CD8-positive, alpha-beta memory T cell (primary cell): ENCODE data around the gene TMEM121. TPM values are rescaled to one million over a fixed set of nuclear protein-coding genes. Genes with fewer than 3 reads are reported as not detected.

Experiments
- CTCF ChIA-PET: fragments of 350-600 bp; sonication (Branson Sonifier 250); formaldehyde crosslinking; loops from one replicate; lab custom pipeline; 2021; ENCODE audit warnings: antibody characterized with exemption; lab: Charles Lee
- POLR2A ChIA-PET: fragments of 350-600 bp; sonication (Branson Sonifier 250); formaldehyde crosslinking; loops from one replicate; lab custom pipeline; 2021; ENCODE audit warnings: antibody characterized with exemption; lab: Charles Lee
- DNase-seq, 5 donors: peaks; one replicate each; pipeline versions ENCODE4 v3.0.0 to v3.0.0-alpha.2; 2020 to 2022; ENCODE audit warnings: mixed read lengths in 1 of 5
- H3K27ac ChIP-seq: one replicate; pipeline ENCODE4 v1.7.0; 2013; ENCODE audit warnings: low read depth, mild to moderate bottlenecking, low read length, moderate library complexity
- H3K27me3 ChIP-seq: 2 replicates; pipeline ENCODE4 v1.7.0; 2013; ENCODE audit warnings: low read length, mild to moderate bottlenecking; ENCODE audit not compliant: insufficient read depth, poor library complexity, severe bottlenecking
- H3K36me3 ChIP-seq: 2 replicates; pipeline ENCODE4 v1.7.0; 2013; ENCODE audit warnings: mild to moderate bottlenecking, low read length, moderate library complexity; ENCODE audit not compliant: insufficient read depth
- H3K4me1 ChIP-seq: 2 replicates; pipeline ENCODE4 v1.7.0; 2013; ENCODE audit warnings: mild to moderate bottlenecking, low read length, moderate library complexity; ENCODE audit not compliant: insufficient read depth
- H3K4me3 ChIP-seq: 2 replicates; pipeline ENCODE4 v1.7.0; 2013; ENCODE audit warnings: mild to moderate bottlenecking, low read length
- H3K9me3 ChIP-seq: 2 replicates; pipeline ENCODE4 v1.7.0; 2013; ENCODE audit warnings: mild to moderate bottlenecking, low read length
- H3K27ac Mint-ChIP-seq, 8 donors: one replicate each; pipeline ENCODE4 v1.8.0; 2020 to 2021; ENCODE audit warnings: mixed read lengths in 8 of 8, mild to moderate bottlenecking in 6 of 8, inconsistent platforms in 3 of 8, moderate library complexity in 3 of 8
- H3K27me3 Mint-ChIP-seq, 2 donors: one replicate each; pipeline ENCODE4 v1.8.0; 2020 to 2021; ENCODE audit warnings: mixed read lengths in 2 of 2, mild to moderate bottlenecking in 1 of 2, moderate library complexity in 1 of 2
- H3K36me3 Mint-ChIP-seq, 3 donors: one replicate each; pipeline ENCODE4 v1.8.0; 2020 to 2021; ENCODE audit warnings: mixed read lengths in 3 of 3, inconsistent platforms in 1 of 3, mild to moderate bottlenecking in 1 of 3
- H3K4me1 Mint-ChIP-seq, 3 donors: one replicate each; pipeline ENCODE4 v1.8.0; 2020 to 2021; ENCODE audit warnings: mixed read lengths in 3 of 3, inconsistent platforms in 1 of 3, mild to moderate bottlenecking in 1 of 3
- H3K4me3 Mint-ChIP-seq, 7 donors: one replicate each; pipeline ENCODE4 v1.8.0; 2020 to 2021; ENCODE audit warnings: mixed read lengths in 7 of 7, mild to moderate bottlenecking in 6 of 7, moderate library complexity in 4 of 7, inconsistent platforms in 2 of 7
- H3K9me3 Mint-ChIP-seq, 5 donors: one replicate each; pipeline ENCODE4 v1.8.0; 2020 to 2022; ENCODE audit warnings: mixed read lengths in 5 of 5, mild to moderate bottlenecking in 3 of 5, moderate library complexity in 2 of 5, inconsistent platforms in 1 of 5
- polyA plus RNA-seq: library from polyadenylated mRNA; unstranded; fragments of 300-500 nt; fragmentation: Illumina TruSeq; gene quantifications from one replicate; pipeline ENCODE4 v1.2.3, GENCODE V29; 2021
- total RNA-seq, 2 experiments: library from RNA; stranded (reverse); gene quantifications; one replicate each; pipeline ENCODE4 v1.2.3, GENCODE V29; 2021

The TMEM121 gene
- total and polyA plus RNA-seq, 3 experiments from 2014 or later, result 3.8 to 17.1 (median 14.2) TPM

GRCh38 chr14:105480807-105481801 is 45.3 kb upstream of the TMEM121 start:
- H3K27ac Mint-ChIP-seq, result peak overlapping the region; percentile 99 to 100 (median 100)
- ChIA-PET CTCF (interaction anchor here (0.6 to 3.1 kb wide), 25 partner anchors 10 to 437 kb away, joined by 3 to 135 read pairs (median 4); partner anchors contain the start of genes BRF1 and TEDC1), POLR2A (interaction anchor here (2.4 kb wide), 1 partner anchor 9 kb away, joined by 66 read pairs; the partner anchor contains the start of gene TEDC1)
- peak; percentile 83 to 91 (median 87) for DNase-seq
- H3K4me1 ChIP-seq, result peaks cover 80% of the 10 kb centered on the region
- H3K36me3 Mint-ChIP-seq, result no peaks in the 10 kb centered on the region
- peaks cover 0 to 3% (median 0%) of the 10 kb centered on the region in 5 donors for H3K9me3 Mint-ChIP-seq
- H3K27me3 ChIP-seq, result no peaks in the 10 kb centered on the region
- peaks cover 0 to 12% of the 10 kb centered on the region in 2 donors for H3K27me3 Mint-ChIP-seq
- peaks cover 37 to 76% (median 56%) of the 10 kb centered on the region in 3 donors for H3K4me1 Mint-ChIP-seq
- H3K36me3 ChIP-seq, result no peaks in the 10 kb centered on the region
- peak overlapping the region; percentile 100 for H3K27ac ChIP-seq
- peak overlapping the region; percentile 80 for H3K4me3 ChIP-seq
- peak overlapping the region; percentile 78 to 94 (median 85) for H3K4me3 Mint-ChIP-seq
- no peaks in the 10 kb centered on the region for H3K9me3 ChIP-seq

- peaks cover 0 to 12% of the 10 kb centered on the region in 2 donors for H3K27me3 Mint-ChIP-seq
Observed at GRCh38 chr14:105481886-105482457, 44.4 kb upstream of the TMEM121 start.

GRCh38 chr14:105482486-105483110 is 43.8 kb upstream of the TMEM121 start:
- peak overlapping the region; percentile 99 to 100 (median 100) for H3K27ac Mint-ChIP-seq
- H3K36me3 ChIP-seq, result no peaks in the 10 kb centered on the region
- ChIA-PET CTCF (interaction anchor here (1.0 to 3.1 kb wide), 10 partner anchors 9 to 182 kb away, joined by 3 to 135 read pairs (median 6); partner anchors contain the start of genes BRF1 and TEDC1), POLR2A (interaction anchor here (2.4 kb wide), 1 partner anchor 8 kb away, joined by 66 read pairs; the partner anchor contains the start of gene TEDC1)
- H3K9me3 Mint-ChIP-seq, result no peaks in the 10 kb centered on the region
- H3K27ac ChIP-seq, result peak overlapping the region; percentile 100
- H3K27me3 Mint-ChIP-seq, result peaks cover 0 to 9% of the 10 kb centered on the region in 2 donors
- peak overlapping the region; percentile 78 to 94 (median 85) for H3K4me3 Mint-ChIP-seq
- peaks cover 0 to 1% (median 0%) of the 10 kb centered on the region in 3 donors for H3K36me3 Mint-ChIP-seq
- DNase-seq, result peak in 1 of 5 donors; percentile 50
- no peaks in the 10 kb centered on the region for H3K9me3 ChIP-seq
- H3K4me1 Mint-ChIP-seq, result peaks cover 35 to 71% (median 51%) of the 10 kb centered on the region in 3 donors
- peaks cover 72% of the 10 kb centered on the region for H3K4me1 ChIP-seq
- no peaks in the 10 kb centered on the region for H3K27me3 ChIP-seq
- no peak overlapping the region for H3K4me3 ChIP-seq

More at GRCh38 chr14:105481886-105482457, 44.4 kb upstream of the TMEM121 start:
- DNase-seq, result peak; percentile 94 to 99 (median 97)
- Histone ChIP-seq H3K9me3 (no peaks in the 10 kb centered on the region), H3K4me1 (peaks cover 78% of the 10 kb centered on the region), H3K4me3 (no peak overlapping the region), H3K27me3 (no peaks in the 10 kb centered on the region), H3K27ac (peak overlapping the region; percentile 100), H3K36me3 (no peaks in the 10 kb centered on the region)
- H3K36me3 Mint-ChIP-seq, result no peaks in the 10 kb centered on the region
- CTCF ChIA-PET, result interaction anchor here (1.0 to 3.1 kb wide), 11 partner anchors 9 to 181 kb away, joined by 3 to 135 read pairs (median 6); partner anchors contain the start of genes BRF1 and TEDC1
- H3K27ac Mint-ChIP-seq, result peak overlapping the region; percentile 99 to 100 (median 100)
- peaks cover 39 to 73% (median 56%) of the 10 kb centered on the region in 3 donors for H3K4me1 Mint-ChIP-seq
- peaks cover 0 to 3% (median 0%) of the 10 kb centered on the region in 5 donors for H3K9me3 Mint-ChIP-seq
- H3K4me3 Mint-ChIP-seq, result peak overlapping the region; percentile 78 to 94 (median 85)
- POLR2A ChIA-PET, result interaction anchor here (2.4 kb wide), 1 partner anchor 8 kb away, joined by 66 read pairs; the partner anchor contains the start of gene TEDC1

GRCh38 chr14:105483300-105484068 is 42.9 kb upstream of the TMEM121 start:
- DNase-seq, result peak in 1 of 5 donors; percentile 50
- Mint-ChIP-seq H3K27ac (peak overlapping the region; percentile 76 to 100 (median 100)), H3K9me3 (no peaks in the 10 kb centered on the region), H3K36me3 (peaks cover 0 to 7% (median 0%) of the 10 kb centered on the region in 3 donors), H3K4me3 (no peak overlapping the region), H3K27me3 (peaks cover 0 to 9% of the 10 kb centered on the region in 2 donors), H3K4me1 (peaks cover 36 to 78% (median 50%) of the 10 kb centered on the region in 3 donors)
- Histone ChIP-seq H3K4me1 (peaks cover 79% of the 10 kb centered on the region), H3K4me3 (no peak overlapping the region), H3K36me3 (no peaks in the 10 kb centered on the region), H3K9me3 (no peaks in the 10 kb centered on the region), H3K27me3 (no peaks in the 10 kb centered on the region), H3K27ac (peak overlapping the region; percentile 100)
- ChIA-PET POLR2A (no interaction called here), CTCF (interaction anchor here (1.1 to 1.8 kb wide), 2 partner anchors 113 to 132 kb away, joined by 4 to 7 read pairs; no protein-coding TSS in a partner anchor)

GRCh38 chr14:105484069-105484996 is 42.0 kb upstream of the TMEM121 start:
- Histone ChIP-seq H3K4me1 (peaks cover 88% of the 10 kb centered on the region), H3K27me3 (no peaks in the 10 kb centered on the region), H3K4me3 (no peak overlapping the region), H3K36me3 (no peaks in the 10 kb centered on the region), H3K27ac (peak overlapping the region; percentile 97), H3K9me3 (no peaks in the 10 kb centered on the region)
- ChIA-PET CTCF (no interaction called here), POLR2A (no interaction called here)
- H3K27ac Mint-ChIP-seq, result peak overlapping the region; percentile 91 to 100 (median 98)
- DNase-seq, result peak; percentile 45 to 91 (median 67)
- H3K27me3 Mint-ChIP-seq, result peaks cover 0 to 9% of the 10 kb centered on the region in 2 donors
- no peaks in the 10 kb centered on the region for H3K9me3 Mint-ChIP-seq
- H3K36me3 Mint-ChIP-seq, result peaks cover 0 to 11% (median 0%) of the 10 kb centered on the region in 3 donors
- H3K4me1 Mint-ChIP-seq, result peaks cover 40 to 85% (median 50%) of the 10 kb centered on the region in 3 donors
- peak overlapping the region; percentile 0 to 84 (median 65) for H3K4me3 Mint-ChIP-seq

GRCh38 chr14:105484997-105485393 is 41.4 kb upstream of the TMEM121 start:
- Mint-ChIP-seq H3K27ac (peak overlapping the region; percentile 91 to 100 (median 98)), H3K9me3 (no peaks in the 10 kb centered on the region), H3K36me3 (peaks cover 0 to 15% (median 0%) of the 10 kb centered on the region in 3 donors), H3K27me3 (peaks cover 0 to 11% of the 10 kb centered on the region in 2 donors), H3K4me3 (peak overlapping the region in 4 of 7 donors; percentile 44 to 91 (median 78)), H3K4me1 (peaks cover 41 to 84% (median 48%) of the 10 kb centered on the region in 3 donors)
- ChIA-PET CTCF (no interaction called here), POLR2A (no interaction called here)
- H3K9me3 ChIP-seq, result no peaks in the 10 kb centered on the region
- no peak overlapping the region for H3K4me3 ChIP-seq
- H3K27me3 ChIP-seq, result no peaks in the 10 kb centered on the region
- H3K4me1 ChIP-seq, result peaks cover 86% of the 10 kb centered on the region
- DNase-seq, result peak in 1 of 5 donors; percentile 50
- H3K27ac ChIP-seq, result peak overlapping the region; percentile 97
- no peaks in the 10 kb centered on the region for H3K36me3 ChIP-seq
